Right atrium auricular region (tissue), 2 donors: ENCODE data around the gene HSPA14. TPM values are rescaled to one million over a fixed set of nuclear protein-coding genes. Genes with fewer than 3 reads are reported as not detected.

Experiments
- DNase-seq: peaks from one replicate; pipeline ENCODE4 v3.0.0-alpha.2; 2019; ENCODE audit warnings: low spot score
- H3K27ac ChIP-seq, 2 donors: fragments of 200-600 bp; sonication (generic); 1 replicate in 1 of 2; 2 replicates in 1 of 2; pipeline ENCODE4 v1.5.1; 2016 to 2019
- H3K27me3 ChIP-seq, 2 donors: fragments of 200-600 bp; sonication (generic); one replicate each; pipeline versions ENCODE4 v1.5.1 to v1.6.0; 2017 to 2019
- H3K36me3 ChIP-seq: fragments of 200-600 bp; sonication (generic); one replicate; pipeline ENCODE4 v1.5.1; 2016
- H3K4me1 ChIP-seq, 2 donors: fragments of 200-600 bp; sonication (generic); one replicate each; pipeline versions ENCODE4 v1.5.1 to v1.6.0; 2017 to 2019
- H3K4me3 ChIP-seq, 2 donors: fragments of 200-600 bp; sonication (generic); 1 replicate in 1 of 2; 2 replicates in 1 of 2; pipeline ENCODE4 v1.5.1; 2017 to 2019; ENCODE audit warnings: mild to moderate bottlenecking in 1 of 2, moderate library complexity in 1 of 2
- H3K9me3 ChIP-seq, 2 donors: fragments of 200-600 bp; sonication (generic); one replicate each; pipeline ENCODE4 v1.5.1; 2019
- CTCF ChIP-seq, 2 donors: fragments of 200-600 bp; sonication (generic); IDR thresholded peaks; one replicate each; pipeline ENCODE4 v1.5.1; 2019; ENCODE audit warnings: antibody characterized with exemption in 2 of 2
- total RNA-seq, 2 donors: library from RNA; depleted of rRNA; stranded (reverse); fragments of >200 nt; gene quantifications; one replicate each; pipeline ENCODE4 v1.1.0, GENCODE V29; 2016

Gene HSPA14
- total RNA-seq, 2 donors from 2014 or later = 6.1 to 9.7 TPM

GRCh38 chr10:14916600-14916999 is 78.5 kb downstream of the HSPA14 start:
- no peak for TF ChIP-seq CTCF (IDR thresholded peaks at IDR 0.05)
- H3K27ac ChIP-seq = no peak overlapping the region
- H3K4me3 ChIP-seq = no peak overlapping the region
- DNase-seq = no peak
- H3K9me3 ChIP-seq = peaks cover 4 to 28% of the 10 kb centered on the region in 2 donors
- H3K4me1 ChIP-seq = no peaks in the 10 kb centered on the region
- no peaks in the 10 kb centered on the region for H3K27me3 ChIP-seq
- peaks cover 57% of the 10 kb centered on the region for H3K36me3 ChIP-seq

DNA sequence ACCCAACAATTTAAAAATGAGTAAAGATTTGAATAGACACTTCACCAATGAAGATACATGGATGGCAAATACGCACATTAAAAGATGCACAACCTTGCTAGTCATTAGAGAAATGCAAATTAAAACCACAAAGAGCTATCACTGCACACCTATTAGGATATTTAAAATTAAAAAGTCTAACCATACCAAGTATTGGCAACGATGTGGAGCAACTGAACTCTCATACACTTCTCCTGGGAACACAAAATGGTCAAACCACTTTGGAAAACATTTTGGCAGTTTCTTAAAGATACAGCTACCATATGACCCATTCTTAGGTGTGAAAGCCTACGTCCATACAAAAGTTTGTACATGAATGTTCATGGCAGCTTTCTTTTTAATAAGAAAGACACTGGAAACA is 79.7 kb downstream of the HSPA14 start:
- H3K4me1 ChIP-seq = no peaks in the 10 kb centered on the region
- H3K9me3 ChIP-seq = peaks cover 4 to 28% of the 10 kb centered on the region in 2 donors
- H3K36me3 ChIP-seq = peaks cover 69% of the 10 kb centered on the region
- no peaks in the 10 kb centered on the region for H3K27me3 ChIP-seq
- H3K27ac ChIP-seq = no peak overlapping the region
- no peak for DNase-seq
- H3K4me3 ChIP-seq = no peak overlapping the region
- TF ChIP-seq CTCF (IDR thresholded peaks at IDR 0.05) = no peak

GRCh38 chr10:14918964-14919363 is 80.9 kb downstream of the HSPA14 start:
- H3K36me3 ChIP-seq = peaks cover 74% of the 10 kb centered on the region
- H3K27ac ChIP-seq = no peak overlapping the region
- H3K4me3 ChIP-seq = no peak overlapping the region
- H3K9me3 ChIP-seq = peaks cover 4 to 28% of the 10 kb centered on the region in 2 donors
- no peaks in the 10 kb centered on the region for H3K27me3 ChIP-seq
- no peak for DNase-seq
- TF ChIP-seq CTCF (IDR thresholded peaks at IDR 0.05) = no peak
- H3K4me1 ChIP-seq = no peaks in the 10 kb centered on the region

Other genes starting within 250 kb of the HSPA14 start
- gene FAM107B, start 63.4 kb upstream of the HSPA14 start, total RNA-seq = 10 to 100 TPM; 10.6 to 14.1 TPM
- gene CDNF, start 269 bp upstream of the HSPA14 start, total RNA-seq = 1 to 10 TPM; 1.1 to 3.3 TPM
- 1 to 10 TPM; 4.3 to 5.9 TPM for gene MSANTD7, start within 50 bp of the HSPA14 start, total RNA-seq
- 1 to 10 TPM; 1.9 to 3.0 TPM for gene SUV39H2, start 40.6 kb downstream of the HSPA14 start, total RNA-seq
- gene DCLRE1C, start 115.8 kb downstream of the HSPA14 start, total RNA-seq = 1 to 10 TPM; 2.9 to 4.1 TPM
- gene MEIG1, start 121.1 kb downstream of the HSPA14 start, total RNA-seq = not detected
- gene OLAH, start 205.6 kb downstream of the HSPA14 start, total RNA-seq = under 1 TPM in 1 of 2 donors, not detected in 1; 0.24 TPM